Cardiac fibroblast (primary cell): ENCODE data around the gene NMNAT3.

Experiments
- DNase-seq, 2 donors: peaks; one replicate each; pipeline versions ENCODE4 v3.0.0 to v3.0.0-alpha.2; 2010; ENCODE audit warnings: low read depth in 2 of 2
- H3K4me3 ChIP-seq, 2 donors: replicated peaks in 1 of 2; 1 replicate in 1 of 2; 2 replicates in 1 of 2; pipeline ENCODE4 v1.5.1; 2011; ENCODE audit warnings: low read depth in 2 of 2, low read length in 2 of 2, mild to moderate bottlenecking in 2 of 2, moderate library complexity in 1 of 2
- CTCF ChIP-seq: IDR thresholded peaks from one replicate; pipeline ENCODE4 v1.5.1; 2011; ENCODE audit warnings: low read depth, mild to moderate bottlenecking, low read length, inconsistent platforms

Gene NMNAT3

DNA sequence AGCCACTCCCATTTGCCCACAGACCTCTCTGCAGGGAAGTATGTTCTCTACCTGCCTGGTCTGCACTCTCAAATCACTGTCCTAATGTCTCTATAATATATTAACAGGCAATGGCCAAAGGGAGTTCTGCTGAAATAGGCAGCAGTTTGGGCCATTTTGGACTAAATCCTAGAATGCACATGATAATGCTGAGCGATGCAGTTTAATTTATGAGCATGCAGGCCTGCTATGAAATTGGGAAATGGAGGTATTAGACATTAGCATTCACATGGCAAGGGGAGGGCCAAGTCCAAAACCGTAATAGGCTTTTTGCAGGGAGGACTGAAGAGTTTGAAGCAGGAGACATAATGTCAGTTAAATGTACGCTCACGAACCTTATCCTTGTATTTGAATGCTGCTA, 31.3 kb downstream of the NMNAT3 start:
- H3K4me3 ChIP-seq = no peak overlapping the region
- DNase-seq = no peak
- no peak for TF ChIP-seq CTCF

DNA sequence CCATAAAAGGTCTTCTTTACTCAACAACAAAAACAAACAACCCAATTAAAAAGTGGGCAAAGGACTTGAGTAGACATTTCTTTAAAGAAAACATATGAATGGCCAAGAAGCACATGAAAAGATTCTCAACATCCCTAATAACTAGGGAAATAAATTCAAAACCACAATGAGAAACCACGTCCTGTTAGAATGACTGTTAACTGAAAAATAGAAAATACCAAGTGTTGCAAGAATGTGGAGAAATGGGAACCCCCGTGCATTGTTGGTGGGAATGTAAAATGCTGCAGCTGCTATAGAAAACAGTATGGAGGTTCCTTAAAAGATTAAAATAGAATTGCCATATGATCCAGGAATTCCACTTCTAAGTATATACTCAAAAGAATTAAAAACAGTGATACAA, 34.8 kb downstream of the NMNAT3 start:
- no peak for DNase-seq
- no peak for TF ChIP-seq CTCF
- H3K4me3 ChIP-seq = no peak overlapping the region

DNA sequence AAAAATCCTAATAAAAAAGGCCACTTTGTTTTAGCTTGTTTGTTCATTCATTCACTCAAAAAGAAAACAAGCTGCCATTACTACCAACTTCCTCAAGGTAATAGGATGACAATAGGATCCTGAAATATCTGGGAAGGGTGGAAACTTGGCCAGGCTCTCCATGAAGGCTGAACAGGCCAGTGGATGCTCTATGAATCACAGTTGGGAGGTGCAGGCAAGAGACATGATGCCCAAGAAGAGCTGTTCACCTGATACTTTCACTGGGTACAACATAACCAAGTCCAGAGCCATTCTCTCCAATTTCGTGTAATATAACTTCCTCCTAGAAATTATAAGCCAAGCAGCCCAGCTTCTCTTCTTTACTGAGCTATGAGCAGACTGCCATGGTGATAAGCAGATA, 37.3 kb downstream of the NMNAT3 start:
- no peak for TF ChIP-seq CTCF
- no peak for DNase-seq
- no peak overlapping the region for H3K4me3 ChIP-seq

DNA sequence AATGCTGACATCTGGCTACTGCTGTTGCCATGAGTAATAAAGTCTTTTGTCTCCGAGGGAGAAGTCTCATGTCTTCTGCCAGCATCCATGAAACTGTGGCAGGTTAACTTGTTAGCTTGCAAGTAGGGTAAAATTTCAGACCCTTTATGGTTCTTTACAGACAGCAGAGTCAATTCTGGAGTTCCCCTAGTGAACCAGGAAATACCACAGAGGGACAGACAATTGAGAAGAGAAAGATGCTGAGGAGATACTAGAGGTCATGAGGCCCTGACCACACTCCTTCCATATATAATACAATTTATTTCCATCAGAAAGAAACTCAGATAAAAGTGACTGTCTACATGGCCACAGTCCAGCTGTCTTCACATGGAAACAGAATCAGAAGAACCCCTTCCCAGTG, 38.1 kb downstream of the NMNAT3 start:
- no peak overlapping the region for H3K4me3 ChIP-seq
- no peak for TF ChIP-seq CTCF
- DNase-seq = no peak

DNA sequence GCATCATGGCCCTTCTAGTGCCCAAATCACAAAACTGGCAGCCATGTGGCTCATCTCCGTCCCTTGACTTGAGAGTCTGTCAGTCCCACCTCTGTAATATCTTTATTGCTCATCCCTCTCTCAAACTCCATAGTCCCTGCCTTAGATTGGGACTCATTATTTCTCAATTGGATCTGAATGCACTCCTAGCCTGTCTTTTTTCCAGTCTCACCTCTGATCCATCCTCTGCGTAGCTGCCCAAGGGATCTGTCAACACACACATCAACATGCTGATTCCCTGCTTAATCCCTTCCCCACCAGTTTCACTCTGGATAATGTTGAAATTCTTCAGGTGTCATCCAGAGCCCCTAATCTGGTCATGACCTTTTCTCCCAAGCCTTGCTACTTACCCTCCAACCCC, 39.3 kb downstream of the NMNAT3 start:
- TF ChIP-seq CTCF = no peak
- no peak for DNase-seq
- H3K4me3 ChIP-seq = no peak overlapping the region

DNA sequence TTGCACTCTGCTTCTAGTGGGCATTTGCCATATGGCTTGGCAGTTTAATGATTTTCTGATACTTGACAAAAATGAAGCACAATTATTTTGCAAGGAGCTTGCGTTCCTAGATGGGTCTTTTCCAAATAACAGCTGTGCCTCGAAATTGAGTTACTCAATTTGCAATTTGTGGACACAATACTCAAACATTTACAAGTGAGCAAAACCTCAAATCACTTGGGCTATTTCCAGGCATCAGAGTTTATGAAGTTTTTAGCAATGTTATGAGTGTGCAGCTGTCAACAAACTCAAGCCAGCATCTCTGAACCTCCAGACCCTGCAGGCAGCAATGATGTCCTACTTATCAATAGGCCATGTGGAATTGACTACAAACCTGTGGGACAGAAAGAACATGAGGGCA, 41.3 kb downstream of the NMNAT3 start:
- H3K4me3 ChIP-seq = no peak overlapping the region
- no peak for TF ChIP-seq CTCF

GRCh38 chr3:139634111-139634635, 43.6 kb downstream of the NMNAT3 start:
- TF ChIP-seq CTCF = no peak
- DNase-seq = no peak
- no peak overlapping the region for H3K4me3 ChIP-seq

More for the DNA sequence above, 41.3 kb downstream of the NMNAT3 start:
- DNase-seq = no peak
